LHCN-M2 (cell line): ENCODE measurements around the gene FCGR2B. TPM values are rescaled to one million over a fixed set of nuclear protein-coding genes. Genes with fewer than 3 reads are reported as not detected.
A peak's percentile ranks its signal among the peaks of the same experiment; 100 is the strongest.
"Not testable (repeated sequence)": the region's sequence is repeated elsewhere in the genome, so short reads cannot be mapped to it uniquely, and the experiment has no call there.

Experiments used
- DNase-seq: peaks from one replicate; pipeline ENCODE4 v3.0.0-alpha.2; 2012; ENCODE audit warnings: low read depth
- total RNA-seq: library from RNA; depleted of rRNA; stranded (reverse); fragments of >200 nt; gene quantifications from 2 replicates; pipeline ENCODE4 v1.2.3, GENCODE V29; 2014

FCGR2B gene
- total RNA-seq, 1 experiment from 2014 or later = not detected

DNA sequence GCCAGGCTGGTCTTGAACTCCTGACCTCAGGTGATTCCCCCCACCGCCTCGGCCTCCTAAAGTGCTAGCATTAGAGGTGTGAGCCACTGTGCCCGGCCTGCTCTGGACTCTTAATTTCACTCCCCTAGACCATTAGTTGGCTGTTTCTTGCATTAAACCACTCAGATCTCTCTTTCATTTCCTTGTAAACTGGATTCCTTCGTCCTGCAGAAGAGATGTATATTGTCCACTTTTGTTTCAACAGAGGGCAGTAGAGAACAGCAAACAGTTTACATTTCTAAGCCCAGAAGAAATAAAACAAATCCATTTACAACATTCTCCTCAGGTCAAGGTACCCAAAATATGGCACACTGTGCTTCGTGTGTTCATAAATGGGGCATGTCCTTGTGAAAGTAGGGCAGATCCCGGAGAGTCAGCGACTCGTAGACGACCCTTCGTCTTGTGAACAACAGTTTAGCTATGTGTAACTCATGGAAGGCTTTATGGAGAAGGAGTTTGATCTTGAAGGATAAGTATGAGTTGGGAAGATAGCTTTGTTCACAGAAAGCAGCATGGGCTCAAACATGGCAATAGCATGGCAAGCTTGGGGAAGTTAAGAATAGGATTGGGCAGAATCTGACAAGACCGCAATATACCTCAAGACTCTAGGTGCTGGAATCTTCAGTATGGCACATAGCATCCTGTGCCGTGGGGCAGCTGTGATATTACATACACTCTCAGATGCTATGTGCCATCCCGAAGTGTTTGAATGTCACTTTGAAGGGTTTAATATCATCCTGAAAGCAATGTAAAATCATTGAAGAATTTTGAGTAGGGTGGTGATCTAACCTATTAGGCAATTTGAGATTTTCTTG is 15.2 kb upstream of the FCGR2B start:
- peak; percentile 33 for DNase-seq

- DNase-seq = not testable (repeated sequence)
Measured at GRCh38 chr1:161653541-161653940, 9.4 kb upstream of the FCGR2B start.

DNA sequence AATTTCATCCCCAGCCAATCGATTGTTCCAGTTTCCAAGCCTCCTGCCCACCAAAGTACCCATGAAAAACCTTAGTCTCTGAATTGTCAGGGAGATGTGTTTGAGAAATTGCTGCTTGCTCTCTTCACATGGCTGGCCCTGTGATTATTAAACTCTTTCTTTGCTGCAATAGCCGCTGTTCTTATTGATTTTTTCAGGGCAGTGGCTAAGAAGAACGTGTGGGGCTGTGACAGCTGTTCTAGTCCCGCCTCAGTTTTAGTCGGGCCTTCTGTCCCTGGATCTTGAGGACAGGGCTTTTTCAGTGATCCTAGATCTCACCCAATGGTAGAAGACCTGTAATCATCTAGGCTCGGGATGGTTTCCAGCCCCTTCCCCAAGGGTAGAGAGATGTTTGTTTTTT is 9.0 kb upstream of the FCGR2B start:
- DNase-seq = not testable (repeated sequence)

GRCh38 chr1:161658524-161658923 is 4.4 kb upstream of the FCGR2B start:
- DNase-seq = not testable (repeated sequence)

DNA sequence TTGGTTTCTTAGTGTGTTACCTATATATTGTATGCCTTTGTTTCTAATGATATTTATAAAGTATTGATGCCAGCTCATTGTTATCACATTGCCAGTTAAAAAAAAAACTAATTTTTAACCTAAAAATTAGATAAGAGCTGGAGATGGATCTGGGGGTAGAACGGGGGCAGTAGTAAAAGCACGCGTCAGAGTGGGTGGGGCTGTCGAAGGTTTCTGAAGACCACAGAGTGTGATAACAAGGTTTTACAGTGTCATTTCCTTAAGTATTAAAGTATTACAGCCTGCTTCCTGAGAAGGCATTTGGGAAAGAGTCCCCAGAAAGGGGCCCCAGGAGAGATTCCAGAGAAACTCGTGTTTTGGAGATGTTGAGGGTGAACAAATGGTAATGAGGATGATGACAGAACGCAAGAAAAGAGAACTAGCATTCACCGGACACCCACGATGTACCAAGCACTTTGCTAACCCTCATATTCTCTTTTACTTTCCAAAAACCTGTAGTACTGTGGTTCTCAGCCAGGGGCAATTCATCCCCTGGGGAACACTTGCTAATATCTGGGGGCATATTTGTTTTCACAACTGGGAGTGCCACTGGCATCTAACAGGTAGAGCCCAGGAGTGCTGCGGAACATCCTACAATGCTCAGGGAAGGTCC is 1.2 kb upstream of the FCGR2B start:
- DNase-seq = not testable (repeated sequence)

DNA sequence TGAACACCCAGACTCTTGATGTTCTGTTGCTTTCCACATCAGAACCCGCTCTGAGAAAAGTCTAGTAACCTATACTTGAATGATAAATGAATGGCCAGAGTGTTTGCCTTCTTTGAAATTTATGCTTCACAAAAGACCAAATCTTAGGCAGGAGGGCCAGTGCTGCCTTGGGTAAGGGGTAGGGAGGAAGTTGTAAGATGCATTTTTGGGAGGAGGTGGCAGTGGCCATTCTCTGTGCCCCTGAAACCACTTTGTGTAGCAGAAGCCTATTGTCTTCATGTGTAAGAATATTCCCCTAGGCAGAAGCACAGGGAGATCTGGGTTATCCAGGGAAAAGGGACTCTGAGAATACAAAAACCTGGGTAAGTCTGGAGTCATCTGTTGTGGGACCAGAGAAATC is 626 bp downstream of the FCGR2B start:
- DNase-seq = not testable (repeated sequence)

GRCh38 chr1:161664689-161665088 is 1.7 kb downstream of the FCGR2B start:
- not testable (repeated sequence) for DNase-seq

- peak; percentile 4 for DNase-seq
Measured at GRCh38 chr1:161671045-161672020, 8.4 kb downstream of the FCGR2B start.

DNA sequence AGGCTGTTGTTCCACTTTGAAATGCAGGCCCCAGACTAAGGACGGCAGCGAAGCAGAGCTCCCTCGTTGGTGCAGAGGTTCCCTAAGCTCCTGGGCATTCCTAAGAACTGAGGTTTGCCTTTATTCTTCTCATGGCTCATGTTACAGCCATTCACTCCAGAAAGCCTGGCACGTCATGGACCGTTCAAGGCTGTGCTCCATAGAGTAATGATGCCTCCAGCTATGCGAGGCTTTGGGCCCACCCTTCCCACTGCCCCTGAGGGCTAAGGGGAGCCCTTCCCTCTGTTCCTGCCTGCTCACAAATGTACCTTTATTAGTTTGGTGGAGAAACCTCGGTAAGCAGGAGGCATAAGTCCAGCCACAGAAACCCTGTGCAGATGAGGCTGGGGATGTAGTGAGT is 10.5 kb downstream of the FCGR2B start:
- DNase-seq = not testable (repeated sequence)

DNA sequence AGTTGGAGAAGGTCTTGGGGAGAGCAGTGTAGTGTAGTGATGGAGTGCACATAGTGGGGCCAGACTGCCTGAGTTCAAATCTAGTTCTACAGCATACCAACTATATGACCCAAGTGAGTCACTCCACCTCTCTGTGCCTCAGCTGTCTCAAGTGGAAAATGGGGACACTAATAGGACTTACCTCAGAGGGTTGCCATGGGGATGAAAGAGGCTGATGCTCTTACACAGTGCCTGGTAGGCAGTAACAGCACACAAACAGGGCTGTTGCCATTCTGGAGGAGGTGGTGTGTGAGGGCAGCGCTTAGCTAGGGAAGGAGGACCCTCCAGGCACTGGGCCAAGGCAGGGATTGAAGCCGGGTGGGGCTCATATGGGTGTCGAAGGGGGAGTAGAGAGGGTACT is 11.5 kb downstream of the FCGR2B start:
- not testable (repeated sequence) for DNase-seq

DNA sequence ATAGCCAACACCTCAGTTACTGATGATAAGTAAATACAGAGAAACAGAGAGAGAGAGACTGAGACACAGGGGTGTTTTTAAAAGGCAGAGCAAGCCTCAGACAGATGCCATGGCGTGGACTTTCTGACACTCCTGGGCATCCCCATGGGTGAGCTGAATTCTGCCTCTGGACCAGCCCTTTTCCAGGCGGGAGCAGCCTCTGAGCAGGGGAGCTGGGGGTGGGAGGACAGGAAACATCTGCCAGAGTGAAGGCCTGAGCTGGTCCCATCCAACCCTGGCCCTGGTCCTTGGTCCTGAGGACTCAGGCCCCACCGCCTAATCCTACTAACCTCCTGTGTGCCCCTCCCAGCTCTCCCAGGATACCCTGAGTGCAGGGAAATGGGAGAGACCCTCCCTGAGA is 12.0 kb downstream of the FCGR2B start:
- not testable (repeated sequence) for DNase-seq

GRCh38 chr1:161676441-161676840 is 13.5 kb downstream of the FCGR2B start:
- DNase-seq = no peak

DNA sequence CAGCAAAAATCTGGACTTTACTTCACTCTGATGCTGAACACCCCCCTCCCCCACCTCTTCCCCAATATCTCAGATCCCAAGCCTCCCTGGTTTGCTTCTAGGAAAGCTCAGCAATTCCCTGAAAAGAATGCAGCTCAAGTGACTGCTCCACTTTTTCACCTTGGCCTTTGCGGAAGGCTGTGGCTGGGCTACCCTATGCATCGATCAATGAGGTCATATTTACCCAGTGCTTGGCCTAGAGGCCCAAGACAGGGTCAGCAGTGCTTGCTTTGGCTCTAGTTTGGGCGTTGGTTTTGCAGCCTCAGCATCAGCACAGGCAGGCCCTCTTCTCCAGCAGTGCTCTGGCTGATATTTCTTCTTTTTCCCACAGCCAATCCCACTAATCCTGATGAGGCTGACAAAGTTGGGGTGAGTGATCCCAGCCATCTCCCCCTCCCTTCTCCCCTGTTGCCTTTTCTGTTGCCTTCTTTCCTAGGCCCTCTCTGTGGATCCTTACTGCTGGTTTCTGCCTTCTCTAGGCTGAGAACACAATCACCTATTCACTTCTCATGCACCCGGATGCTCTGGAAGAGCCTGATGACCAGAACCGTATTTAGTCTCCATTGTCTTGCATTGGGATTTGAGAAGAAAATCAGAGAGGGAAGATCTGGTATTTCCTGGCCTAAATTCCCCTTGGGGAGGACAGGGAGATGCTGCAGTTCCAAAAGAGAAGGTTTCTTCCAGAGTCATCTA is 14.2 kb downstream of the FCGR2B start:
- no peak for DNase-seq

DNA sequence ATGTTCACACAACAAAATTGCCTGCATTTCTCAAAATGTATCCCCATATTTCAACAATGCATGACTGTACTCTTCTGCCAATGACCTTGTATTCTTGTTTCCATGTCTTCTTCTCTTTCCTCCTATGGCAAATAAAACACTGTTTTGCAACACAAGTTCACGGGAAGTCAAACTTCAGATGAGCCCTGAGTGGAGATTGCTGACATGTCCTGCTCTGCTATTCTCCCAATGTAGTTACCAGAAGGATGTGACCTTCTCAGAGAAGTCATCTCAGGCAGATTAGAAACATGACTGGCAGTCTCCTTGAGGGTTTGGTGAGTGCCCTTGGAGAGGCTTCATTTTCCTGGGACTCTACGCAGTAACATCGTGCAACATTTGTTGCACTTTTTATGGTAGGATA is 15.6 kb downstream of the FCGR2B start:
- no peak for DNase-seq

- no peak for DNase-seq
Measured at GRCh38 chr1:161681879-161682278, 18.9 kb downstream of the FCGR2B start.

DNA sequence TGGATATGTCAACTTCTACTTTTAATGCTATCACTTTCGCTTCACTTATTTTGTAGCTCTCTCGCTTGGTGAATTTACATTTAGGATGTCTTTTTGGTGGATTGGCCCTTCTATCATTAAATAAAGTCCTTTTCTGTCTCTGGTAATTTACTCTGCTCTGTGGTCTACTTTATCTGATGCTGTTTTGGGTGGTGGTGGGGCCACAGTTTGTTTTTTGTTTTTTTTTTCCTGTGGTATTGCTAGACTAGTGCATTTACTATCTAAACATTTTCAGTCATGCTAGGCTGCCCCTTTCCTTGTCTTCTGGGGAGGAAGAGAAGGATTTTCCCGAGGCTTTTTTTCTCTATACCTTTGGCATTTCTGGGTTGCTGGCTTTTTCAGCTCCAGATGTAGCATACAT is 26.0 kb downstream of the FCGR2B start:
- DNase-seq = no peak

GRCh38 chr1:161691846-161692245 is 28.9 kb downstream of the FCGR2B start:
- DNase-seq = no peak

GRCh38 chr1:161693020-161693712 is 30.2 kb downstream of the FCGR2B start:
- not testable (repeated sequence) for DNase-seq

- DNase-seq = not testable (repeated sequence)
Measured at GRCh38 chr1:161698302-161698701, 35.4 kb downstream of the FCGR2B start.

DNA sequence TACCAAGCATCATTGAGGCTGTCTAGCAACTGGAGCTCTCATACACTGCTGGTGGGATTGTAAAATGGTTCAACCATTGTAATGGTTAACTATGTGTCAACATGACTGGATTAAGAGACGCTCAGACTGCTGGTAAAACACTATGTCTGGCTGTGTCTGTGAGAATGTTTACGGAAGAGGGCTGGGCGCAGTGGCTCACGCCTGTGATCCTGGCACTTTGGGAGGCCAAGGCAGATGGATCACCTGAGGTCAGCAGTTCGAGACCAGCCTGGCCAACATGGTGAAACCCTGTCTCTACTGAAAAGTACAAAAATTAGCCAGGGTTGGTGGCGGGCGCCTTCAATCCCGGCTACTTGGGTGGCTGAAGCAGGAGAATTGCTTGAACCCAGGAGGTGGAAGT is 39.3 kb downstream of the FCGR2B start:
- DNase-seq = no peak
